ENCODE measurements around the gene C16orf82. TPM values are rescaled to one million over a fixed set of nuclear protein-coding genes. Genes with fewer than 3 reads are reported as not detected.

The C16orf82 gene
- total RNA-seq, 2 experiments from 2014 or later, result not detected

DNA sequence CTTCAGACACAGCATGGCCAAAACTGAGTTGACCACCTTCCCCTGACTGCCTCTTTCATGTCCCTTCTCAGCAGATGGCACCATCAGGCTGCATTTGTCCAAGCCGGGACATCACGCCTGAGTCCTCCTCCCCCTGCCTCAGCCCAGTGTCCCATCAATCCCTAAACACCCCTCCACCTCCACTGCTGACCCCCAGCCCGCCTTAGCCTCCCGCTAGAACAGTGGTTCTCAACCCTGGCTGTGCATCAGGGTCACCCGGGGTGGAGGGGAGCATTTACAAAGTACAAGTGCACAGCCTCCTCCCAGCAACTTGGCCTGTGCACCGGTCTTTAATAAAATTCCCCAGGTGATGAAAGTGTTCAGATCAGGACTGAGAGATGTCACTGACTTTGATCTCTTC is 4.0 kb downstream of the C16orf82 start:
- H3K4me1 Mint-ChIP-seq (ENCODE audit: low read depth), result no peaks in the 10 kb centered on the region
- TF ChIP-seq, protein P1, sequence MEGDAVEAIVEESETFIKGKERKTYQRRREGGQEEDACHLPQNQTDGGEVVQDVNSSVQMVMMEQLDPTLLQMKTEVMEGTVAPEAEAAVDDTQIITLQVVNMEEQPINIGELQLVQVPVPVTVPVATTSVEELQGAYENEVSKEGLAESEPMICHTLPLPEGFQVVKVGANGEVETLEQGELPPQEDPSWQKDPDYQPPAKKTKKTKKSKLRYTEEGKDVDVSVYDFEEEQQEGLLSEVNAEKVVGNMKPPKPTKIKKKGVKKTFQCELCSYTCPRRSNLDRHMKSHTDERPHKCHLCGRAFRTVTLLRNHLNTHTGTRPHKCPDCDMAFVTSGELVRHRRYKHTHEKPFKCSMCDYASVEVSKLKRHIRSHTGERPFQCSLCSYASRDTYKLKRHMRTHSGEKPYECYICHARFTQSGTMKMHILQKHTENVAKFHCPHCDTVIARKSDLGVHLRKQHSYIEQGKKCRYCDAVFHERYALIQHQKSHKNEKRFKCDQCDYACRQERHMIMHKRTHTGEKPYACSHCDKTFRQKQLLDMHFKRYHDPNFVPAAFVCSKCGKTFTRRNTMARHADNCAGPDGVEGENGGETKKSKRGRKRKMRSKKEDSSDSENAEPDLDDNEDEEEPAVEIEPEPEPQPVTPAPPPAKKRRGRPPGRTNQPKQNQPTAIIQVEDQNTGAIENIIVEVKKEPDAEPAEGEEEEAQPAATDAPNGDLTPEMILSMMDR (IDR thresholded peaks at IDR 0.05), result no peak
- CTCF ChIA-PET, result no interaction called here
- H3K4me3 Mint-ChIP-seq, result no peak overlapping the region
- POLR2A ChIA-PET, result no interaction called here
- DNase-seq (no peak), ATAC-seq (no peak)
- intact Hi-C loops (cut with micrococcal nuclease), result no loop called here
- no peak overlapping the region for H3K27ac Mint-ChIP-seq
- H3K36me3 Mint-ChIP-seq (ENCODE audit: low read depth), result no peaks in the 10 kb centered on the region
- peaks cover 2% of the 10 kb centered on the region for H3K9me3 Mint-ChIP-seq
- H3K27me3 Mint-ChIP-seq, result peaks cover 4% of the 10 kb centered on the region

DNA sequence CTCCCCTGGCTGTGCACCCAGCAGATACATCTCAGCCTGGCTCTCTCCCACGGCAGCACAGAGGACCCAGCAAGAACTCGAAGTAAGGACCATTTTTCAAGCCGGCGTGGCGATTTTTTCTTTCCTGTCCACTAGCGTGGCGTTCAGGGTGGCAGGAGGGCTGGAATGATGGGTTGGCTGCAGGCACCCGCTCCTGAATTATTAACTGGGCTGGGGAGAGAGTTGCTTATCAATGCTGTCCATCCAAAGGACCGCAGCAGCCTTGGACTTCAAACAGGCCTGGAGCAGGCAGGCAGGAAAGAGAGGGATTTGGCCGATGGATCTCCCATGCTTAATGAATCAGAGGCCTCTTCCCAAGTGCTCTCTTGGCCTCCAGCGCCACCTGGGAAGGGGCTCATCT is 7.0 kb downstream of the C16orf82 start:
- POLR2A ChIA-PET, result no interaction called here
- CTCF ChIA-PET, result no interaction called here

DNA sequence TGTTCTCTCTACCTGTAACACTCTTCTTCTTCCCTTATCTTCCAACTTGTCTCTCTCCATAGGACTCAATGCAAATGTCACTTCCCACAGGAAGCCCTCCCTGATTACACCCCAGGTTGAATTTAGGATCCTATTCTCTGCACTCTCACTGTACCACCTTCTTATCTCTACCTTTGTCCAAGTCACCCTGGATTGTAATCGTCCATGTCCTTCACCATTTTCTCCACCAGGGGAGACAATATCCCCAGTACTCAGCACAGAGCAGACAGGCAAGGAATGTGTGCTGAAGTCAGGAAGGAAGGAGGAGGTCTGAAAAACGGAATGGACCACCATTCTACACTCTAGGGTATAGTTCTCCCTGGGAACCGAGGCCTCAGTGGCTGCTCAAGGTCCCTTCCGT is 14.2 kb downstream of the C16orf82 start:
- Mint-ChIP-seq H3K27ac (no peak overlapping the region), H3K4me1 (ENCODE audit: low read depth) (no peaks in the 10 kb centered on the region), H3K9me3 (peaks cover 7% of the 10 kb centered on the region), H3K27me3 (peaks cover 27% of the 10 kb centered on the region), H3K36me3 (ENCODE audit: low read depth) (no peaks in the 10 kb centered on the region), H3K4me3 (no peak overlapping the region)
- ATAC-seq, result no peak
- TF ChIP-seq, protein P1 (IDR thresholded peaks at IDR 0.05), result peak; percentile 23
- ChIA-PET POLR2A (no interaction called here), CTCF (interaction anchor here (1.0 kb wide), 2 partner anchors 13 to 75 kb away, joined by 3 to 4 read pairs; no protein-coding TSS in a partner anchor)
- intact Hi-C loops (cut with micrococcal nuclease), result no loop called here
- DNase-seq, result no peak

More for the DNA sequence above, 7.0 kb downstream of the C16orf82 start:
- Mint-ChIP-seq H3K36me3 (ENCODE audit: low read depth) (no peaks in the 10 kb centered on the region), H3K4me1 (ENCODE audit: low read depth) (no peaks in the 10 kb centered on the region), H3K4me3 (no peak overlapping the region), H3K27me3 (peaks cover 13% of the 10 kb centered on the region), H3K9me3 (peaks cover 10% of the 10 kb centered on the region), H3K27ac (no peak overlapping the region)
- TF ChIP-seq, protein P1 (IDR thresholded peaks at IDR 0.05), result no peak
- no peak for ATAC-seq
- DNase-seq, result no peak
- intact Hi-C loops (cut with micrococcal nuclease), result no loop called here

DNA sequence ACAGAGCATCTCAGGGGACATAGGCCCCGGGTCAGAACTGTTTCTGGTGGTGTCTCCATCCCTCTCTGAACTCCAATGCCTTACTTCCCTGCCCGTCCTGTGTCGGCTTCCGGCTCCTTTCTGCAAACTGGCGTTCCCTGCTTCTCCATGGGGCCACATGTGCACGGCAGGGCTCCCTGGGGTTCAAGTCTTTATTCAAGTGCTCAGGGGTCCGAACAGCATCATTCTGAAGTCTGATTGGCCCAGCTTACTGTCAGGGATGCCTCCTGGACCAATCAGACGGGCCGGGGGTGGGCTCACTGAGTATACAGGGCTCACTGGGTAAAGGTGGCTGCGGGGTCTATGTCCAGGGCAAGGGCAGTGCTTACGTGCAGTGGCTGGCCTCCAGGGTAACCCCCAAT is 17.1 kb downstream of the C16orf82 start:
- TF ChIP-seq, protein P1 (IDR thresholded peaks at IDR 0.05), result no peak
- no peak for DNase-seq
- no peaks in the 10 kb centered on the region for H3K4me1 Mint-ChIP-seq (ENCODE audit: low read depth)
- intact Hi-C loops (cut with micrococcal nuclease), result no loop called here
- peaks cover 21% of the 10 kb centered on the region for H3K27me3 Mint-ChIP-seq
- H3K27ac Mint-ChIP-seq, result no peak overlapping the region
- CTCF ChIA-PET, result interaction anchor here (1.0 to 1.3 kb wide), 2 partner anchors 11 to 26 kb away, joined by 3 read pairs; no protein-coding TSS in a partner anchor
- ATAC-seq, result no peak
- no peaks in the 10 kb centered on the region for H3K36me3 Mint-ChIP-seq (ENCODE audit: low read depth)
- POLR2A ChIA-PET, result no interaction called here
- no peak overlapping the region for H3K4me3 Mint-ChIP-seq
- H3K9me3 Mint-ChIP-seq, result no peaks in the 10 kb centered on the region

DNA sequence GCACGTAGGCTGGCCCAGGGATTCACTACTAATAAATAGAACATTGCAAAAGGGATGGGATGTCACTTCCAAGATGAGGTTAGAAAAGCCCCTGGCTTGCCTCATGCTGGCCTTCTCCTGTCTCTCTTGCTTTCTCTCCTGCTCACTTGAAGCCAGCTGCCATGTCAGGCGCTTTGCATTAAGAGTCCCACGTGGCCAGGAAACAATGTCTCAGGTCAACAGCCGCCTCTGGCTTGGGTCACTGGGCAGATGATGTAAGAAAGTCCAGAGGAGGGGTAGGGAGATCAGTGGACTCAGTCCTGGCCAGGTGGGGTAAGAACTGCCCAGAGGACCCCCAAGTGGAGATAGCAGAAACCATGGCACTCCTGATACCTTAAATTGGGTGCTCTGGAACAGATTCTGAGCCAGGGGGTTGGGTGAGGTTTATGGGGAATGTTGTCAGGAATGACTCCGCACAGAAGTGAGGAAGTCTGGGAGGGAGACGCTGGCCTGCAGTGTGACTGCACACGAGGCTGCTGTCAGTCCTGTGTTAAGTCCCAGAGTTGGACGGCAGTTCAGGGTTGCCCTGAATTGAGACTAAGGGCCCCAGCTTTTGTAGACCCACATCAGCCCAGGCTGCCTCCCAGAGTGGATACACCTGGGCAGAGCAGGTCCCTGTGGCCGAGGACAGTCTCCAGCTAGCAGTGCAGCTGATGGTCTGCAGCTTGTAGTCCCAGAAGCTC is 17.7 kb downstream of the C16orf82 start:
- intact Hi-C loops (cut with micrococcal nuclease), result no loop called here
- no peaks in the 10 kb centered on the region for H3K36me3 Mint-ChIP-seq (ENCODE audit: low read depth)

More for the DNA sequence above, 17.7 kb downstream of the C16orf82 start:
- Mint-ChIP-seq H3K27me3 (peaks cover 24% of the 10 kb centered on the region), H3K9me3 (no peaks in the 10 kb centered on the region), H3K4me1 (ENCODE audit: low read depth) (no peaks in the 10 kb centered on the region), H3K4me3 (no peak overlapping the region), H3K27ac (no peak overlapping the region)
- ChIA-PET CTCF (interaction anchor here (1.0 kb wide), 1 partner anchor 9 kb away, joined by 3 read pairs; no protein-coding TSS in a partner anchor), POLR2A (no interaction called here)
- ATAC-seq (no peak), DNase-seq (no peak)
- TF ChIP-seq, protein P1 (IDR thresholded peaks at IDR 0.05), result no peak

Data from activated CD8-positive, alpha-beta T cell treated with anti-CD3 and anti-CD28 coated beads for 36 hours (primary cell).